Neural cell (in vitro differentiated cells): ENCODE measurements around the gene FOCAD.

Experiments used
- CTCF ChIP-seq: fragments of 450-650 bp; IDR thresholded peaks from 2 replicates; pipeline ENCODE4 v1.5.1; 2014; ENCODE audit warnings: antibody characterized with exemption, mild to moderate bottlenecking, moderate library complexity; ENCODE audit not compliant: poor library complexity, severe bottlenecking
- EP300 ChIP-seq: fragments of 450-650 bp; conservative IDR thresholded peaks from 2 replicates; pipeline ENCODE4 v1.6.1; 2014; ENCODE audit warnings: antibody characterized with exemption, mild to moderate bottlenecking, moderate library complexity; ENCODE audit not compliant: poor library complexity, severe bottlenecking
- EZH2 ChIP-seq: fragments of 200-600, 300-800 bp; shearing (Covaris generic), sonication (generic); IDR thresholded peaks from 2 replicates; pipeline ENCODE4 v1.6.1; 2014; ENCODE audit warnings: antibody characterized with exemption, low read length, borderline replicate concordance, mild to moderate bottlenecking; ENCODE audit not compliant: insufficient read depth, poor library complexity, severe bottlenecking
- MXI1 ChIP-seq: fragments of 450-650 bp; conservative IDR thresholded peaks from 2 replicates; pipeline ENCODE4 v1.6.1; 2014; ENCODE audit warnings: antibody characterized with exemption, mild to moderate bottlenecking; ENCODE audit not compliant: poor library complexity, severe bottlenecking
- POLR2AphosphoS5 ChIP-seq: IDR thresholded peaks from 2 replicates; pipeline ENCODE4 v1.6.1; 2012
- RAD21 ChIP-seq: fragments of 450-650 bp; conservative IDR thresholded peaks from 2 replicates; pipeline ENCODE4 v1.6.1; 2014; ENCODE audit warnings: antibody characterized with exemption, mild to moderate bottlenecking, moderate library complexity
- REST ChIP-seq: IDR thresholded peaks from 2 replicates; pipeline ENCODE4 v1.6.1; 2012; ENCODE audit warnings: borderline replicate concordance
- SMC3 ChIP-seq: fragments of 450-650 bp; conservative IDR thresholded peaks from 2 replicates; pipeline ENCODE4 v1.6.1; 2014; ENCODE audit warnings: antibody characterized with exemption, mild to moderate bottlenecking, moderate library complexity; ENCODE audit not compliant: poor library complexity
- TAF1 ChIP-seq: IDR thresholded peaks from 2 replicates; pipeline ENCODE4 v1.6.1; 2012; ENCODE audit warnings: low read depth

- TF ChIP-seq EZH2 (no peak), POLR2AphosphoS5 (no peak), SMC3 (no peak), CTCF (no peak), RAD21 (no peak), EP300 (no peak), TAF1 (no peak), REST (no peak), MXI1 (no peak)
These were observed 264.6 kb downstream of the FOCAD start for GRCh38 chr9:20948703-20949102.
